ENCODE data around the gene TENT5C.

Gene TENT5C

DNA sequence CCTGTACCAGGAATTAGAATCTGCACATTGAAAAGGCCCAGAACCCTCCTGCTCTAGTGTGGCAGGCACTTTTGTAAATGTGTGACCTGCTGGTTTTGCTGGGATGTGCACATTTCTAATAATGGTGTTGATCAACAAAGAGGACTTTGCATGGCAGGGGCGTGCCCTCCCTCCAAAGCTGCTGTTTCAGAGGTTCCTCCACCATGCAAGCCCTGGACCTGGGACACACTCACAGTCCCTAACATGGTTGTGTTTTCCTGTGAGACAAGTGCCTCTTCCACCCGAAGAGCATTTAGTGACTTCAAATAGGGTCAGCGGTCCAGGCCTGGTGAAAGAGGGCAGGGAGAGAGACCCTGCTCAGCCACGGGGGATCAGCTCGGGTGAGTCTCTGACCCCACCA lies 28.1 kb downstream of the TENT5C start (continued):
- TF ChIP-seq TCF4 (CRISPR knock-in tag; IDR thresholded peaks at IDR 0.05; ENCODE audit: borderline replicate concordance), result no peak
- TF ChIP-seq, protein P1, sequence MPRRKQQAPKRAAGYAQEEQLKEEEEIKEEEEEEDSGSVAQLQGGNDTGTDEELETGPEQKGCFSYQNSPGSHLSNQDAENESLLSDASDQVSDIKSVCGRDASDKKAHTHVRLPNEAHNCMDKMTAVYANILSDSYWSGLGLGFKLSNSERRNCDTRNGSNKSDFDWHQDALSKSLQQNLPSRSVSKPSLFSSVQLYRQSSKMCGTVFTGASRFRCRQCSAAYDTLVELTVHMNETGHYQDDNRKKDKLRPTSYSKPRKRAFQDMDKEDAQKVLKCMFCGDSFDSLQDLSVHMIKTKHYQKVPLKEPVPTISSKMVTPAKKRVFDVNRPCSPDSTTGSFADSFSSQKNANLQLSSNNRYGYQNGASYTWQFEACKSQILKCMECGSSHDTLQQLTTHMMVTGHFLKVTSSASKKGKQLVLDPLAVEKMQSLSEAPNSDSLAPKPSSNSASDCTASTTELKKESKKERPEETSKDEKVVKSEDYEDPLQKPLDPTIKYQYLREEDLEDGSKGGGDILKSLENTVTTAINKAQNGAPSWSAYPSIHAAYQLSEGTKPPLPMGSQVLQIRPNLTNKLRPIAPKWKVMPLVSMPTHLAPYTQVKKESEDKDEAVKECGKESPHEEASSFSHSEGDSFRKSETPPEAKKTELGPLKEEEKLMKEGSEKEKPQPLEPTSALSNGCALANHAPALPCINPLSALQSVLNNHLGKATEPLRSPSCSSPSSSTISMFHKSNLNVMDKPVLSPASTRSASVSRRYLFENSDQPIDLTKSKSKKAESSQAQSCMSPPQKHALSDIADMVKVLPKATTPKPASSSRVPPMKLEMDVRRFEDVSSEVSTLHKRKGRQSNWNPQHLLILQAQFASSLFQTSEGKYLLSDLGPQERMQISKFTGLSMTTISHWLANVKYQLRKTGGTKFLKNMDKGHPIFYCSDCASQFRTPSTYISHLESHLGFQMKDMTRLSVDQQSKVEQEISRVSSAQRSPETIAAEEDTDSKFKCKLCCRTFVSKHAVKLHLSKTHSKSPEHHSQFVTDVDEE (CRISPR knock-in tag; IDR thresholded peaks at IDR 0.05), result no peak

DNA sequence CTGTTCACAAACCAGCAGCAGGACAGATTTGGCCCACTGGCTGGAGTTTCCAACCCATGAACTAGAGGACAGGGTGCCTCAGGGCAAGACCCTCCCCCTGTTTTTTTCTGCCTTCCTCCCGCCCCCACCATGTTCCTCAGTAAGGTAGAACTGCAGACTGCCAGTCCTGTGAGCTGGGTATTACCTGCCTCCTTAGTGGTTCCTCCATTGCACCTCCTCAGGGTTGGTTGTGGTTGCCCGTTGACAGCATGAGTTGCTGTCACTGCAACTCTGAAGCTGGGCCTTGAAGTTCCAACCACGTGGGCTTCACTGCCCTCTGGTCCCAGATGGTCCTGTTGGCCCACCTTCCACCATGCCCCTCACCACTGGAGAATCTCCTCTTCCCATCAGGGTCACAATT lies 28.8 kb downstream of the TENT5C start:
- ATAC-seq, result no peak
- TF ChIP-seq ARNTL (CRISPR knock-in tag; IDR thresholded peaks at IDR 0.05; ENCODE audit: borderline replicate concordance, low read depth), result no peak
- TF ChIP-seq RARB (CRISPR knock-in tag; IDR thresholded peaks at IDR 0.05), result no peak
- TF ChIP-seq, protein P2, sequence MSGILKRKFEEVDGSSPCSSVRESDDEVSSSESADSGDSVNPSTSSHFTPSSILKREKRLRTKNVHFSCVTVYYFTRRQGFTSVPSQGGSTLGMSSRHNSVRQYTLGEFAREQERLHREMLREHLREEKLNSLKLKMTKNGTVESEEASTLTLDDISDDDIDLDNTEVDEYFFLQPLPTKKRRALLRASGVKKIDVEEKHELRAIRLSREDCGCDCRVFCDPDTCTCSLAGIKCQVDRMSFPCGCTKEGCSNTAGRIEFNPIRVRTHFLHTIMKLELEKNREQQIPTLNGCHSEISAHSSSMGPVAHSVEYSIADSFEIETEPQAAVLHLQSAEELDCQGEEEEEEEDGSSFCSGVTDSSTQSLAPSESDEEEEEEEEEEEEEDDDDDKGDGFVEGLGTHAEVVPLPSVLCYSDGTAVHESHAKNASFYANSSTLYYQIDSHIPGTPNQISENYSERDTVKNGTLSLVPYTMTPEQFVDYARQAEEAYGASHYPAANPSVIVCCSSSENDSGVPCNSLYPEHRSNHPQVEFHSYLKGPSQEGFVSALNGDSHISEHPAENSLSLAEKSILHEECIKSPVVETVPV (CRISPR knock-in tag; IDR thresholded peaks at IDR 0.05), result no peak

DNA sequence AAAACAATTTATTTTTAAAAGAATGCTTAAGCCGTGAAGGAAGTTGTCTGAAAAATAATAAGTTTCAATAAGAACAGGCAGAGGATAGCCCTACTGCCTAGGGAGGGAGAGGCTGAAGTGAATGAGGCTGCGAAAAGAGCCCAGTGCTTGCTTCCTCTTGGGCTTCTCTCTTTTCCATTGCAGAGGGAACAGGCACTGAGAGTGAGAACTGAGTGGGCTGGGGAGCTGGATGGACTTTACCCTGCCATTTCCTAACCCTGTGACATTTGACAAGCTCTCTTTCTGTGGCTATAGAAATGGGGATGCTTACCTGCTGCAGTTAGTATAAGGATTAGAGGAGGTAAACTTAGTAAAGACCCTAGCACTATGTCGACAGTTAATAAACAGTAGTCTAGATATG lies 30.0 kb downstream of the TENT5C start:
- TF ChIP-seq PPARA (CRISPR knock-in tag; IDR thresholded peaks at IDR 0.05; ENCODE audit: borderline replicate concordance) (no peak), GLIS3 (CRISPR knock-in tag; IDR thresholded peaks at IDR 0.05) (no peak), ARNTL (CRISPR knock-in tag; IDR thresholded peaks at IDR 0.05; ENCODE audit: borderline replicate concordance, low read depth) (no peak), ZNF70 (CRISPR knock-in tag; IDR thresholded peaks at IDR 0.05) (no peak), ZNF8 (CRISPR knock-in tag; IDR thresholded peaks at IDR 0.05) (no peak), ZC3H10 (CRISPR knock-in tag; IDR thresholded peaks at IDR 0.05) (no peak), ZNF565 (CRISPR knock-in tag; conservative IDR thresholded peaks at IDR 0.05; ENCODE audit: low read depth) (no peak)
- TF ChIP-seq, protein P3, sequence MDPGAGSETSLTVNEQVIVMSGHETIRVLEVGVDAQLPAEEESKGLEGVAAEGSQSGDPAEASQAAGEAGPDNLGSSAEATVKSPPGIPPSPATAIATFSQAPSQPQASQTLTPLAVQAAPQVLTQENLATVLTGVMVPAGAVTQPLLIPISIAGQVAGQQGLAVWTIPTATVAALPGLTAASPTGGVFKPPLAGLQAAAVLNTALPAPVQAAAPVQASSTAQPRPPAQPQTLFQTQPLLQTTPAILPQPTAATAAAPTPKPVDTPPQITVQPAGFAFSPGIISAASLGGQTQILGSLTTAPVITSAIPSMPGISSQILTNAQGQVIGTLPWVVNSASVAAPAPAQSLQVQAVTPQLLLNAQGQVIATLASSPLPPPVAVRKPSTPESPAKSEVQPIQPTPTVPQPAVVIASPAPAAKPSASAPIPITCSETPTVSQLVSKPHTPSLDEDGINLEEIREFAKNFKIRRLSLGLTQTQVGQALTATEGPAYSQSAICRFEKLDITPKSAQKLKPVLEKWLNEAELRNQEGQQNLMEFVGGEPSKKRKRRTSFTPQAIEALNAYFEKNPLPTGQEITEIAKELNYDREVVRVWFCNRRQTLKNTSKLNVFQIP (CRISPR knock-in tag; IDR thresholded peaks at IDR 0.05; ENCODE audit: borderline replicate concordance, low read depth), result no peak
- TF ChIP-seq, protein P1 (CRISPR knock-in tag; IDR thresholded peaks at IDR 0.05), result no peak
- no peak for ATAC-seq

DNA sequence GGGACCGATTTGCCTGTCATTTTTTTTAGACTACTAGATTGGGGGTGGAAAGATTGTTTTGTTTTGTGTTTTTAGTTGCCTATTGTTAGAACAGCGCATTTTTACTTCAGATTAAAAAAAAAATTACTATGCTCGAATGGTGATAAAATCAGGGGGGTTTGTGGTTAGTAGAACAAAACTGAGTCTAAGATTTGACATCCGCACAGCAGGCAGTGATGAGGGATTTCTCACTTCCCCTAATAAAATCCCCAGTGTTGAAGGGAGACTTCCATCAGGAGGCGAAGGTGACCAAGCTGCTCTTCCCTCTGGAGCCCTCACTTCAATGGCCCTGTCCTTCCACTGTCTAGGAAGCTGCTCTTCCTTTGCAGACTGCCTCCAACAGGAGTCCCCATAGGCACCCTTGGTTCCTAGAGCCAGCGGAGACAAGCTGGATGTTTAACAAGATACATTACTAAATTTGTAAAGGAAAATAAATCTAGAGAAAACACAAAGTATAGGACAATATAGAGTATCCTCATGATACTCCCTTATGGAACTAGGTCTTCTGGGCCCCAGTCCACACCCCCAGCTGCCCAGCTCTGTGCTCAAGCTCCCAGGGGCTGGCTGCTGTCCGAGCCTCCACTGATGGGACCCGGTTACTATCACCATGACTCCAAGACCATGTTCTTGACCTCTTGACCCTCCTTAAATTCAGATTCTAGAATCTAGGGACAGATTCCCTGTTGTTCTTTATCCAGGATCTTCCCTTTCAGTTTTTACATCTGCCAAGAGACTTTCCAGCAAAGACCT lies 31.0 kb downstream of the TENT5C start:
- ATAC-seq, result no peak
- TF ChIP-seq BACH2 (CRISPR knock-in tag; IDR thresholded peaks at IDR 0.05; ENCODE audit: borderline replicate concordance), result no peak
- TF ChIP-seq ZNF8 (CRISPR knock-in tag; IDR thresholded peaks at IDR 0.05), result no peak
- no peak for TF ChIP-seq TCF4 (CRISPR knock-in tag; IDR thresholded peaks at IDR 0.05; ENCODE audit: borderline replicate concordance)
- no peak for TF ChIP-seq OSR1 (CRISPR knock-in tag; IDR thresholded peaks at IDR 0.05)
- no peak for TF ChIP-seq GLIS3 (CRISPR knock-in tag; IDR thresholded peaks at IDR 0.05)
- TF ChIP-seq ZC3H10 (CRISPR knock-in tag; IDR thresholded peaks at IDR 0.05), result no peak
- TF ChIP-seq, protein P2 (CRISPR knock-in tag; IDR thresholded peaks at IDR 0.05), result no peak
- TF ChIP-seq, protein P4, sequence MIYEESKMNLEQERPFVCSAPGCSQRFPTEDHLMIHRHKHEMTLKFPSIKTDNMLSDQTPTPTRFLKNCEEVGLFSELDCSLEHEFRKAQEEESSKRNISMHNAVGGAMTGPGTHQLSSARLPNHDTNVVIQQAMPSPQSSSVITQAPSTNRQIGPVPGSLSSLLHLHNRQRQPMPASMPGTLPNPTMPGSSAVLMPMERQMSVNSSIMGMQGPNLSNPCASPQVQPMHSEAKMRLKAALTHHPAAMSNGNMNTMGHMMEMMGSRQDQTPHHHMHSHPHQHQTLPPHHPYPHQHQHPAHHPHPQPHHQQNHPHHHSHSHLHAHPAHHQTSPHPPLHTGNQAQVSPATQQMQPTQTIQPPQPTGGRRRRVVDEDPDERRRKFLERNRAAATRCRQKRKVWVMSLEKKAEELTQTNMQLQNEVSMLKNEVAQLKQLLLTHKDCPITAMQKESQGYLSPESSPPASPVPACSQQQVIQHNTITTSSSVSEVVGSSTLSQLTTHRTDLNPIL (CRISPR knock-in tag; IDR thresholded peaks at IDR 0.05; ENCODE audit: low read depth), result no peak
- no peak for TF ChIP-seq TOX (CRISPR knock-in tag; IDR thresholded peaks at IDR 0.05; ENCODE audit: borderline replicate concordance)
- TF ChIP-seq ZFP30 (CRISPR knock-in tag; IDR thresholded peaks at IDR 0.05), result no peak
- TF ChIP-seq ZNF70 (CRISPR knock-in tag; IDR thresholded peaks at IDR 0.05), result no peak
- no peak for TF ChIP-seq ZFP3 (CRISPR knock-in tag; IDR thresholded peaks at IDR 0.05)
- TF ChIP-seq PPARA (CRISPR knock-in tag; IDR thresholded peaks at IDR 0.05; ENCODE audit: borderline replicate concordance), result no peak
- TF ChIP-seq, protein P3 (CRISPR knock-in tag; IDR thresholded peaks at IDR 0.05; ENCODE audit: borderline replicate concordance, low read depth), result no peak
- no peak for TF ChIP-seq ARNTL (CRISPR knock-in tag; IDR thresholded peaks at IDR 0.05; ENCODE audit: borderline replicate concordance, low read depth)

All from SK-N-SH treated with all-trans-retinoic acid at 6 μM for 48 hours (cell line).